SK-N-SH (cell line): ENCODE results near the gene MOCS3. TPM values are rescaled to one million over a fixed set of nuclear protein-coding genes. Genes with fewer than 3 reads are reported as not detected.

ENCODE experiments used
- CTCF ChIA-PET: fragments of 300-600, 350-600 bp; formaldehyde crosslinking; extraction: SDS; loops from one replicate; lab custom pipeline; 2021; lab: Yijun Ruan, JAX
- POLR2A ChIA-PET: fragments of 350-600 bp; sonication (Branson Sonifier 250); formaldehyde crosslinking; extraction: SDS; loops from one replicate; lab custom pipeline; 2020; ENCODE audit warnings: antibody characterized with exemption, inconsistent platforms; lab: Yijun Ruan, JAX
- DNase-seq: peaks from one replicate; pipeline ENCODE4 v3.0.0; 2012
- H2AFZ ChIP-seq: fragments of 200-600 bp; sonication (generic); 2 replicates; pipeline ENCODE4 v1.8.1; 2016; ENCODE audit warnings: antibody characterized with exemption, mild to moderate bottlenecking, low read depth
- H3F3A ChIP-seq: fragments of 200-600 bp; sonication (generic); replicated peaks from 2 replicates; pipeline ENCODE3; 2016; ENCODE audit warnings: antibody characterized with exemption, mild to moderate bottlenecking; ENCODE audit not compliant: insufficient read depth
- H3K27ac ChIP-seq, 2 experiments: fragments of 200-500 bp in 1 of 2; fragments of 200-600 bp in 1 of 2; sonication (Bioruptor generic) in 1 of 2; sonication (generic), shearing (Covaris generic) in 1 of 2; 2 replicates each; pipeline versions ENCODE4 v1.5.1 to v1.6.1; 2014 to 2016; ENCODE audit warnings: low read depth in 2 of 2, inconsistent platforms in 1 of 2, low read length in 1 of 2, mild to moderate bottlenecking in 1 of 2, mixed read lengths in 1 of 2
- H3K27me3 ChIP-seq: fragments of 200-600 bp; sonication (generic), shearing (Covaris generic); 2 replicates; pipeline ENCODE4 v1.6.1; 2016; ENCODE audit warnings: mixed run types; ENCODE audit not compliant: insufficient read depth
- H3K36me3 ChIP-seq, 2 experiments: fragments of 200-500 bp in 1 of 2; fragments of 200-600 bp in 1 of 2; sonication (Bioruptor generic) in 1 of 2; sonication (generic) in 1 of 2; replicated peaks in 1 of 2; 2 replicates each; pipeline versions ENCODE3 to v1.5.1; 2014 to 2016; ENCODE audit warnings: low read length in 1 of 2, mild to moderate bottlenecking in 1 of 2; ENCODE audit not compliant: insufficient read depth in 2 of 2, control insufficient read depth in 1 of 2
- H3K4me1 ChIP-seq, 2 experiments: fragments of 200-500 bp in 1 of 2; fragments of 200-600 bp in 1 of 2; sonication (Bioruptor generic) in 1 of 2; sonication (generic), shearing (Covaris generic) in 1 of 2; 2 replicates each; pipeline versions ENCODE4 v1.5.1 to v1.6.1; 2014 to 2016; ENCODE audit warnings: low read depth in 1 of 2, low read length in 1 of 2, mixed run types in 1 of 2; ENCODE audit not compliant: insufficient read depth in 2 of 2, control insufficient read depth in 1 of 2
- H3K4me2 ChIP-seq: fragments of 200-600 bp; sonication (generic), shearing (Covaris generic); 2 replicates; pipeline ENCODE4 v1.6.1; 2017; ENCODE audit warnings: mixed run types
- H3K4me3 ChIP-seq, 2 experiments: fragments of 200-500 bp in 1 of 2; fragments of 200-600 bp in 1 of 2; sonication (Bioruptor generic) in 1 of 2; sonication (generic), shearing (Covaris generic) in 1 of 2; 2 replicates each; pipeline versions ENCODE4 v1.5.1 to v1.8.1; 2014 to 2016; ENCODE audit warnings: low read depth in 2 of 2, inconsistent platforms in 1 of 2, low read length in 1 of 2, mild to moderate bottlenecking in 1 of 2, mixed read lengths in 1 of 2, moderate library complexity in 1 of 2
- H3K79me2 ChIP-seq: fragments of 200-600 bp; sonication (generic); 2 replicates; pipeline ENCODE4 v1.8.1; 2017; ENCODE audit warnings: mild to moderate bottlenecking; ENCODE audit not compliant: insufficient read depth
- H3K9ac ChIP-seq: fragments of 200-600 bp; sonication (generic); 2 replicates; pipeline ENCODE4 v1.6.1; 2017; ENCODE audit warnings: mixed run types
- H3K9me2 ChIP-seq: fragments of 200-600 bp; sonication (generic); 2 replicates; pipeline ENCODE4 v1.6.1; 2017; ENCODE audit warnings: mixed run types
- H3K9me3 ChIP-seq: fragments of 200-600 bp; sonication (generic); 2 replicates; pipeline ENCODE4 v1.6.1; 2017; ENCODE audit warnings: mixed run types, mild to moderate bottlenecking, moderate library complexity
- H4K20me1 ChIP-seq: fragments of 200-600 bp; sonication (generic); 2 replicates; pipeline ENCODE4 v1.6.1; 2017; ENCODE audit warnings: mild to moderate bottlenecking, mixed run types; ENCODE audit not compliant: insufficient read depth
- FOXJ3 ChIP-seq: sonication (generic); formaldehyde crosslinking; IDR thresholded peaks from 2 replicates; pipeline ENCODE4 v1.5.1; 2020; ENCODE audit warnings: mild to moderate bottlenecking, missing genetic modification reagents
- GABPA ChIP-seq: IDR thresholded peaks from 2 replicates; pipeline ENCODE4 v1.4.0; 2012; ENCODE audit warnings: low read depth, mild to moderate bottlenecking
- GATA2 ChIP-seq: sonication (generic); formaldehyde crosslinking; IDR thresholded peaks from 2 replicates; pipeline ENCODE4 v1.5.0; 2020; ENCODE audit warnings: mild to moderate bottlenecking, missing genetic modification reagents
- MEF2A ChIP-seq: IDR thresholded peaks from 2 replicates; pipeline ENCODE4 v1.4.0; 2012; ENCODE audit warnings: low read depth, borderline replicate concordance
- PBX3 ChIP-seq: IDR thresholded peaks from 2 replicates; pipeline ENCODE4; 2012
- RXRA ChIP-seq: IDR thresholded peaks from 2 replicates; pipeline ENCODE4 v1.4.0; 2012; ENCODE audit warnings: low read depth, mild to moderate bottlenecking, borderline replicate concordance
- SMC3 ChIP-seq: IDR thresholded peaks from 2 replicates; pipeline ENCODE4 v1.6.1; 2012; ENCODE audit warnings: low read depth, low read length, improper control_type of control experiment
- USF2 ChIP-seq: fragments of 150-350 bp; IDR thresholded peaks from 2 replicates; pipeline ENCODE4 v1.6.1; 2017; ENCODE audit warnings: antibody characterized with exemption, low read length, low read depth, borderline replicate concordance
- YY1 ChIP-seq: IDR thresholded peaks from 2 replicates; pipeline ENCODE4 v1.4.0; 2012; ENCODE audit warnings: low read depth, mild to moderate bottlenecking
- WGBS: methylation state at CpG from one replicate; pipeline ENCODE4 v1.1.6; 2017; ENCODE audit warnings: low lambda C conversion rate; 5-methylcytosine and 5-hydroxymethylcytosine counted together
- polyA plus RNA-seq, 3 experiments: library from polyadenylated mRNA; depleted of rRNA; stranded (reverse); fragments of >200 nt; gene quantifications; 2 replicates each; pipeline ENCODE4 v1.2.3, GENCODE V29; 2012
- TF ChIP-seq, protein P1 (sequence below): IDR thresholded peaks from 2 replicates; pipeline ENCODE4 v1.6.1; 2012; ENCODE audit warnings: mild to moderate bottlenecking, low read depth, low read length, moderate library complexity
- TF ChIP-seq, protein P2 (sequence below): fragments of 150-350 bp; IDR thresholded peaks from 2 replicates; pipeline ENCODE4 v1.6.1; 2016; ENCODE audit warnings: mild to moderate bottlenecking, low read depth, low read length

The MOCS3 gene
- polyA plus RNA-seq, 1 of the 3 experiments (the other 2 are of a cell fraction) = 4.0 TPM

DNA sequence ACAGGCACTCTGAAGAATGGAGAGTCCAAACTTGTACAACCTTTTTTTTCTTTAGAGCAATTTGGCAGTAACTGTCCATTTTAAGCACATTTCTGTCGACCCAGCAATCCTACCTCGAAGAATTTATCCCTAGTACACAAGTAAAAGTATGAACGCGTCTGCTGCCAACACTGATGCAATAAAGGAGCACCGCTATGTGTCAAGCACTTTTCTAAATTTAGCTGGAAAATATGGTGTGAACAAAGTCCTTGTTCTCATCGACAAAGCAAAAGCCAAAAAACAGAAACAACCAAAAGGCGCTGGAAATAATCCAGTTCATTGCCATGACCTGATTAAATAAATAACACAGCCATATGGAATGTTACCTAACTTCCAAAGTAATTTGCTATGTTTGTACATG, 1.3 kb upstream of the MOCS3 start:
- TF ChIP-seq RXRA (no peak), PBX3 (no peak), YY1 (no peak), MEF2A (no peak), GATA2 (no peak), SMC3 (no peak), FOXJ3 (CRISPR knock-in tag) (no peak), GABPA (no peak), USF2 (no peak)
- TF ChIP-seq, protein P1, sequence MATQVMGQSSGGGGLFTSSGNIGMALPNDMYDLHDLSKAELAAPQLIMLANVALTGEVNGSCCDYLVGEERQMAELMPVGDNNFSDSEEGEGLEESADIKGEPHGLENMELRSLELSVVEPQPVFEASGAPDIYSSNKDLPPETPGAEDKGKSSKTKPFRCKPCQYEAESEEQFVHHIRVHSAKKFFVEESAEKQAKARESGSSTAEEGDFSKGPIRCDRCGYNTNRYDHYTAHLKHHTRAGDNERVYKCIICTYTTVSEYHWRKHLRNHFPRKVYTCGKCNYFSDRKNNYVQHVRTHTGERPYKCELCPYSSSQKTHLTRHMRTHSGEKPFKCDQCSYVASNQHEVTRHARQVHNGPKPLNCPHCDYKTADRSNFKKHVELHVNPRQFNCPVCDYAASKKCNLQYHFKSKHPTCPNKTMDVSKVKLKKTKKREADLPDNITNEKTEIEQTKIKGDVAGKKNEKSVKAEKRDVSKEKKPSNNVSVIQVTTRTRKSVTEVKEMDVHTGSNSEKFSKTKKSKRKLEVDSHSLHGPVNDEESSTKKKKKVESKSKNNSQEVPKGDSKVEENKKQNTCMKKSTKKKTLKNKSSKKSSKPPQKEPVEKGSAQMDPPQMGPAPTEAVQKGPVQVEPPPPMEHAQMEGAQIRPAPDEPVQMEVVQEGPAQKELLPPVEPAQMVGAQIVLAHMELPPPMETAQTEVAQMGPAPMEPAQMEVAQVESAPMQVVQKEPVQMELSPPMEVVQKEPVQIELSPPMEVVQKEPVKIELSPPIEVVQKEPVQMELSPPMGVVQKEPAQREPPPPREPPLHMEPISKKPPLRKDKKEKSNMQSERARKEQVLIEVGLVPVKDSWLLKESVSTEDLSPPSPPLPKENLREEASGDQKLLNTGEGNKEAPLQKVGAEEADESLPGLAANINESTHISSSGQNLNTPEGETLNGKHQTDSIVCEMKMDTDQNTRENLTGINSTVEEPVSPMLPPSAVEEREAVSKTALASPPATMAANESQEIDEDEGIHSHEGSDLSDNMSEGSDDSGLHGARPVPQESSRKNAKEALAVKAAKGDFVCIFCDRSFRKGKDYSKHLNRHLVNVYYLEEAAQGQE = no peak
- TF ChIP-seq, protein P2, sequence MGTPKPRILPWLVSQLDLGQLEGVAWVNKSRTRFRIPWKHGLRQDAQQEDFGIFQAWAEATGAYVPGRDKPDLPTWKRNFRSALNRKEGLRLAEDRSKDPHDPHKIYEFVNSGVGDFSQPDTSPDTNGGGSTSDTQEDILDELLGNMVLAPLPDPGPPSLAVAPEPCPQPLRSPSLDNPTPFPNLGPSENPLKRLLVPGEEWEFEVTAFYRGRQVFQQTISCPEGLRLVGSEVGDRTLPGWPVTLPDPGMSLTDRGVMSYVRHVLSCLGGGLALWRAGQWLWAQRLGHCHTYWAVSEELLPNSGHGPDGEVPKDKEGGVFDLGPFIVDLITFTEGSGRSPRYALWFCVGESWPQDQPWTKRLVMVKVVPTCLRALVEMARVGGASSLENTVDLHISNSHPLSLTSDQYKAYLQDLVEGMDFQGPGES = no peak
- 5% methylated on average over 7 of the region's 7 CpGs for WGBS
- peaks cover 44 to 46% of the 10 kb centered on the region in 2 experiments for H3K36me3 ChIP-seq
- no peaks in the 10 kb centered on the region for H3K27me3 ChIP-seq
- ChIA-PET CTCF (interaction anchor here (0.7 to 4.2 kb wide), 7 partner anchors 10 to 357 kb away, joined by 3 to 29 read pairs (median 6); partner anchors contain the start of gene BCAS4), POLR2A (interaction anchor here (1.9 to 2.4 kb wide), 2 partner anchors 162 to 166 kb away, joined by 8 to 12 read pairs; partner anchors contain the start of gene BCAS4)
- H3K9me2 ChIP-seq = no peaks in the 10 kb centered on the region
- DNase-seq = no peak
- H3K27ac ChIP-seq = peak overlapping the region in 1 of 2 experiments; percentile 91; a peak in 3 of 4 replicates
- H3K4me1 ChIP-seq = peaks cover 18 to 22% of the 10 kb centered on the region in 2 experiments
- H3F3A ChIP-seq = no peaks in the 10 kb centered on the region
- peak overlapping the region; percentile 98 for H3K9ac ChIP-seq
- no peak overlapping the region for H2AFZ ChIP-seq
- H3K4me3 ChIP-seq = peak overlapping the region; percentile 98 to 100
- H3K79me2 ChIP-seq = peaks cover 96% of the 10 kb centered on the region
- H3K9me3 ChIP-seq = no peaks in the 10 kb centered on the region
- peaks cover 47% of the 10 kb centered on the region for H4K20me1 ChIP-seq
- H3K4me2 ChIP-seq = peak overlapping the region; percentile 93
